ENCODE data around the gene ISG15. TPM values are rescaled to one million over a fixed set of nuclear protein-coding genes. Genes with fewer than 3 reads are reported as not detected.

The ISG15 gene
- total and polyA plus RNA-seq, 9 of the 15 experiments (the other 6 are each of a cell fraction or from before 2014, with no cell fraction given) = 0.40 to 58.3 (median 12.2) TPM

DNA sequence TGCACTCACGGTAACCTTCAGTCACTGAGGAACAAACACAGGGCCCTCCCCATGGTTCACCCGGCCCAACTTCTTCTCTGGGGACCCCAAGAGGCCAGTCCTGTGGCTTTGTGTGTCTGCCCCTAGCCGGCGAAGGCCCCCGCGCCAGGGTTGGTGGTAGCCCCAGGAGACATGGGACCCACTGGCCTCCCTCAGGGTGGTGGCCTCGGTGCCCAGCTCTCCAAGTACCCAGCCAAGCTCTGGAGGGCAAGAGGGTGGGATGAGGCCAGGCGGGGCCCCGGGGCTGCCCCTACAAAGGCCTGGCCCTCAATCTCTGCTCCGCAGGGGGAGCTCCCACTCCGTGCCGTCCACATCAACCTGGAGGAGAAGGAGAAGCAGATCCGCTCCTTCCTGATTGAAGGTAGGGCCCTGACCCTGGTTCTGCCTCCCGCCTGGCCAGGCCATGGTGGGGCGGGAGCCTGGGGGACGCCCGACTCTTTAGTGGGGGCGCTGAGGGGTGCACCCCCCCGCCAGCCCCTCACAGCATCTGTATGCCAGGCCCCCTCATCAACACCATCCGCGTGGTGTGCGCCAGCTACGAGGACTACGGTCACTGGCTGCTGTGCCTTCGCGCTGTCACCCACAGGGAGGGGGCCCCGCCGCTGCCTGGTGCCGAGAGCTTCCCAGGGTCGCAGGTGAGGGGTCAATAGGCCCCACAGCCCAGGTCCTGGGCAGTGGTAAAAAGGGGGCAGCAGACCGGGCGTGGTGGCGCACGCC lies 41.4 kb upstream of the ISG15 start:
- Histone ChIP-seq H3K27me3 (ENCODE audit: control insufficient read depth in 2 of 2, insufficient read depth in 2 of 2, low read length in 2 of 2) (peaks cover 0 to 37% of the 10 kb centered on the region in 2 experiments; a peak in 2 of 5 replicates), H3K4me3 (no peak overlapping the region), H3K79me2 (ENCODE audit: control insufficient read depth, insufficient read depth, low read length) (no peaks in the 10 kb centered on the region), H3K9ac (ENCODE audit: insufficient read depth in 1 of 2, low read depth in 2 of 2, low read length in 2 of 2) (peak overlapping the region in 1 of 2 experiments; percentile 22; a peak in 1 of 4 replicates), H3K4me1 (replicated peaks in 1 of 2; ENCODE audit: control insufficient read depth in 2 of 2, insufficient read depth in 2 of 2, low read length in 2 of 2) (peaks cover 5 to 71% of the 10 kb centered on the region in 2 experiments; a peak in 4 of 5 replicates), H2AFZ (ENCODE audit: low read depth, low read length) (no peak overlapping the region), H3K9me3 (replicated peaks; ENCODE audit: control insufficient read depth, insufficient read depth, low read depth, low read length) (peaks cover 6% of the 10 kb centered on the region), H3K36me3 (ENCODE audit: control insufficient read depth, insufficient read depth, low read length) (no peaks in the 10 kb centered on the region), H4K20me1 (replicated peaks; ENCODE audit: control insufficient read depth, insufficient read depth, low read length) (no peaks in the 10 kb centered on the region), H3K4me2 (ENCODE audit: insufficient read depth, low read length) (no peak overlapping the region), H3K9me1 (ENCODE audit: control insufficient read depth, insufficient read depth, low read length) (no peaks in the 10 kb centered on the region), H3K27ac (ENCODE audit: extremely low read depth, low read depth, low read length) (no peak overlapping the region)
- DNase-seq (ENCODE audit: extremely low read depth in 1 of 4, low spot score in 3 of 4) (no peak), FAIRE-seq (no peak), ATAC-seq (no peak)
- BruUV-seq (replicated peaks) = no TSS peak
- TF ChIP-seq, protein P1, sequence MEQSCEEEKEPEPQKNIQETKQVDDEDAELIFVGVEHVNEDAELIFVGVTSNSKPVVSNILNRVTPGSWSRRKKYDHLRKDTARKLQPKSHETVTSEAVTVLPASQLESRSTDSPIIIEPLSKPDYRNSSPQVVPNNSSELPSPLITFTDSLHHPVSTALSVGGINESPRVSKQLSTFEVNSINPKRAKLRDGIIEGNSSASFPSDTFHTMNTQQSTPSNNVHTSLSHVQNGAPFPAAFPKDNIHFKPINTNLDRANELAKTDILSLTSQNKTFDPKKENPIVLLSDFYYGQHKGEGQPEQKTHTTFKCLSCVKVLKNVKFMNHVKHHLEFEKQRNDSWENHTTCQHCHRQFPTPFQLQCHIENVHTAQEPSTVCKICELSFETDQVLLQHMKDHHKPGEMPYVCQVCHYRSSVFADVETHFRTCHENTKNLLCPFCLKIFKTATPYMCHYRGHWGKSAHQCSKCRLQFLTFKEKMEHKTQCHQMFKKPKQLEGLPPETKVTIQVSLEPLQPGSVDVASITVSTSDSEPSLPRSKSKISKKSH (CRISPR knock-in tag; IDR thresholded peaks at IDR 0.05) = no peak
- TF ChIP-seq ZNF12 (CRISPR knock-in tag; IDR thresholded peaks at IDR 0.05) (no peak), ZSCAN29 (IDR thresholded peaks at IDR 0.05) (no peak), MTA3 (IDR thresholded peaks at IDR 0.05; ENCODE audit: borderline replicate concordance) (no peak), NBN (IDR thresholded peaks at IDR 0.05; ENCODE audit: low read depth) (no peak), ETS2 (tag; IDR thresholded peaks at IDR 0.05; ENCODE audit: borderline replicate concordance, poor library complexity, severe bottlenecking) (no peak), ETV6 (IDR thresholded peaks at IDR 0.05; ENCODE audit: borderline replicate concordance in 1 of 2, low read depth in 2 of 2, low read length in 1 of 2) (no peak), ETV6 (CRISPR knock-in tag; IDR thresholded peaks at IDR 0.05; ENCODE audit: borderline replicate concordance) (no peak), KLF16 (IDR thresholded peaks at IDR 0.05) (no peak), MAZ (CRISPR knock-in tag; conservative IDR thresholded peaks at IDR 0.05 in 1 of 2, IDR thresholded peaks at IDR 0.05 in 1 of 2) (no peak), ZNF589 (CRISPR knock-in tag; IDR thresholded peaks at IDR 0.05; ENCODE audit: low read depth) (no peak), EGR1 (conservative IDR thresholded peaks at IDR 0.05) (no peak), YBX1 (IDR thresholded peaks at IDR 0.05) (no peak), ZNF551 (CRISPR knock-in tag; IDR thresholded peaks at IDR 0.05) (no peak), ERF (CRISPR knock-in tag; IDR thresholded peaks at IDR 0.05) (no peak), HNRNPK (IDR thresholded peaks at IDR 0.05; ENCODE audit: low read depth, low read length, poor library complexity, severe bottlenecking) (no peak), ZNF583 (CRISPR knock-in tag; IDR thresholded peaks at IDR 0.05) (no peak), TAF7 (tag; IDR thresholded peaks at IDR 0.05) (no peak)
- TF ChIP-seq, protein P2, sequence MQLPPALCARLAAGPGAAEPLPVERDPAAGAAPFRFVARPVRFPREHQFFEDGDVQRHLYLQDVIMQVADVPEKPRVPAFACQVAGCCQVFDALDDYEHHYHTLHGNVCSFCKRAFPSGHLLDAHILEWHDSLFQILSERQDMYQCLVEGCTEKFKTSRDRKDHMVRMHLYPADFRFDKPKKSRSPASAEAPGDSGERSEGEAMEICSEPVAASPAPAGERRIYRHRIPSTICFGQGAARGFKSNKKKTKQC (CRISPR knock-in tag; IDR thresholded peaks at IDR 0.05) = no peak
- WGBS (ENCODE audit: insufficient coverage, low coverage, missing lambda C conversion rate) = 33% methylated on average over 34 of the region's 34 CpGs
- ChIA-PET POLR2A (interaction anchor here (0.6 kb wide), 2 partner anchors 13 to 403 kb away, joined by 3 to 4 read pairs; partner anchors contain the start of gene NOC2L), CTCF (ENCODE audit: low intra/inter-chr PET ratio) (no interaction called here)
- intact Hi-C loops (cut with micrococcal nuclease) (no loop called here), in situ Hi-C loops (cut with MboI) (no loop called here)
